Hepatic stellate cell (primary cell): ENCODE results near the gene GRIP1.

Source experiments
- DNase-seq: peaks from one replicate; pipeline ENCODE4 v3.0.0; 2011; ENCODE audit warnings: low spot score

Gene GRIP1

GRCh38 chr12:66598079-66598478, 80.8 kb downstream of the GRIP1 start:
- no peak for DNase-seq

- DNase-seq: no peak
Observed at GRCh38 chr12:66596199-66596598, 82.7 kb downstream of the GRIP1 start.

DNA sequence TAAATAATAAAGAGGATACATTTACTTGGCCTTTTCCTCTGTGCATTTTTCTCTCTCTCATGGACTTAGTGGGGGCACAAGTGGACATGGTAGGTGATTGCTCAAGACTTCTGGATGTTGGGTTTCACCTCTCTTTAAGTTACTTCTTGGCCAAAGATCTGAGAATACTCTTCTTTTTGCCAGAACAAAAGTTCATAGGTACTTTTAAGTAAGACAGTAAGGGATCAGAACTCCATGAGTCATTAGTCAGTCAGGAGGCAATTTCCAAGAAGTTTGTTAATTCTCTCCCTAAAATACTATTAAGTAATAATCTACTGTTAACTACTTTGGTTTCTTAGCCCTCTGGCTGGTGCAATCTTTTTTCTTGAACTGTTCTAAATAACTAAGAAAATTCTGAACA, 84.2 kb downstream of the GRIP1 start:
- DNase-seq: no peak

DNA sequence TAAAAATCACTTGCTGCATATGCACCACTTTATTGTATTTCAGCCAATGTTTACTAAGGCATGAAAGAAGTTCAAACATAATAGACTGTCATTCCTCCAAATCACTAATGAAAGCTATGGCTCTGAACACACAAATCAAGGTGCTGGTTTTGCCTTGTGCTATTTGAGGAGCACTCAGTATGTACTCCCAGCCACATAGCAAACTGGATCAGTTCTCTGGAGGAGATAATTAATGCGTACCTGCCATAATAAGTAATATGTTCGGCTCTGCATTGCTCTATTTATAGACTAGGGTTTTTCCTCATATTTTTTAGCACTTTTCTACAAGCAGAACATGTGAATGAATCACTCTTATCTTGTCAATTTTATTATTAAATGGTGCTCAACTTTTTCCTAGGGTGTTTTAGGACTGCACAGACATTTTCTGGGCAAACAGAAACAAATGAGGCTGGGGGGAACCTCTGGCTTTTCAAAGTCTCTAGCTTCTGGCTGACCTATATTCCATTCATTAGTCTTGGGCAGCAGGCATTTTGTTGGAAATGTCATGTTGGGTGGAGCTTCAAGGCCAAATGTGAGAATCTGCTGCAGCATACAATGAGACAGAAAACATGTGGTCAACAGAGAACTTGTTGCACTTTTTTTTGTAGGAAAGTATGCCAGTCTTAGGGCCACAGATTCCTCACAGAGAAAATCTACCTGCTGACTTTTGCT, 88.4 kb downstream of the GRIP1 start:
- DNase-seq: no peak

GRCh38 chr12:66589095-66589494, 89.8 kb downstream of the GRIP1 start:
- no peak for DNase-seq

DNA sequence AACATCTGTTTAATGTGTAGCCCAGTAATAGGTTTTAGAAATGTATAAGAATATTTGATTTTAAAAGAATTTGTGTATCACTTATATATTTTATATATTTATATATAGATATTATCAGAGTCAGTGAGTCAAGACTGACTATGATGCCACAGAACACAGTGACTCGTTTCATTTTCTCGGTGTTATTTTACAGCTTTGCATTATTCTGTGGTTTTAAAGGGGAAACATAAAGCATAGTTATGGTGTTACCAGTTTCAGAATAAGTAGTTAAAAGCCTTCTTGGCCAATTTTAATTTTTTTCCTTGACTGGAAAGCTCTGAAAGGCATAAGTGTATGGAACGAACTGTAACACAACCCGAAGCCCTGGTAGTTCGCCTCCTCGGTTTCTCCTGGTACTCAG, 91.0 kb downstream of the GRIP1 start:
- no peak for DNase-seq

GRCh38 chr12:66584673-66585072, 94.2 kb downstream of the GRIP1 start:
- DNase-seq: no peak

DNA sequence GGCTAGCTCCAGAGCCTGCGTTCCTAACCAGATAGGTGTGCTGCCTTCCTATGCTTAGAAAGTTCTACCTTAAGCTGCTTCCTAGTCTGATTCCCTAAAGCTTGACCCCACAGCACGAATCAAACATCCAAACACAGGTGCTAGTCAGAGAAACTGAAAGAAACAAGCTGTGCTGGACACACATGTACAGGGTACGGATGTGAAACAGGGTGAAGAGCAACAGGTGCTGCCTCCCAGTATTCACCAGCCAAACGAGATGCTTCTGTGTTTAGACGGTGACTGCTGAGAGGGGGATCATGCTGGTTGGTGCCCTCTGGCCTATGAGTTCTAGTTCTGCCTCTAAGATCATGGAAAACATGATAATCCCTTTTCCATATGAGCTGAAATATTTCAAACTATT, 105.3 kb downstream of the GRIP1 start:
- no peak for DNase-seq

- no peak for DNase-seq
Observed at GRCh38 chr12:66572845-66573244, 106.0 kb downstream of the GRIP1 start.

GRCh38 chr12:66571361-66571915, 107.4 kb downstream of the GRIP1 start:
- no peak for DNase-seq

DNA sequence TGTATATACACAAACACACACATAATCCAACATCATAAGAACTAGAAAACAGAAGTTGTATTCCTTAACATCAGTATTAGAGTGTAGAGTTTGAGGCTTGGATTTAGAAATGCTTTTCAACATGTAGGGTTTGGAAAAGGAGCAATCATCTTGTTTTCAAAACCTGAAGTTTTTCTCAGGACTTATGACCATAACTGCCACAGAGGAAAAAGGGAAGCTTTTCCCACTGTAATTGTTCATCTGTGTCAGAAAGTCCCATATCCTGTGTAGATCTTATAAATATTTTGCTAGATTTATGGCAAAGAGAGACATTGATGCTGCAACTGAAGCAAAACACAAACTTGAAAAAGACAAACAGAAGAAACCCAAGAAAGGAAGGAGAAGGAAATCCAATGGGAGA, 115.7 kb downstream of the GRIP1 start:
- DNase-seq: no peak

DNA sequence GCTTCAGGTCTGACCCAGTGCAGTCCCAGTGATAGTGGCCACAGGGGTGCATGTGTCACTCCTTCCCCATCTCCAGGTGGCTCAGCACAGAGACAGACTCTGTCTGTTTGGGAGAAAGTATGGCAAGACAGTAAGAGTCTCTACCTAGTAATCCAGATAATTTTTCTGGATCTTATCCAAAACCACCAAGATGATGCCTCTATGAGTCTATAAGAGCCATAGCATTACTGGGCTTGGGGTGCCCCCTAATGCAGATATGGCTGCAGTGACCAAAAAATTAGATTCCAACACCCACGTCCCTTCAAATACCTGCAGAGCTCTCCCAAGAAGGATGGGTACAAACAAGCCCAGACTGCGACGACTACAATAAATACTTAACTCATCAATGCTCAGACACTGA, 123.8 kb downstream of the GRIP1 start:
- DNase-seq: no peak

- DNase-seq: no peak
Observed at GRCh38 chr12:66552716-66553115, 126.2 kb downstream of the GRIP1 start.

DNA sequence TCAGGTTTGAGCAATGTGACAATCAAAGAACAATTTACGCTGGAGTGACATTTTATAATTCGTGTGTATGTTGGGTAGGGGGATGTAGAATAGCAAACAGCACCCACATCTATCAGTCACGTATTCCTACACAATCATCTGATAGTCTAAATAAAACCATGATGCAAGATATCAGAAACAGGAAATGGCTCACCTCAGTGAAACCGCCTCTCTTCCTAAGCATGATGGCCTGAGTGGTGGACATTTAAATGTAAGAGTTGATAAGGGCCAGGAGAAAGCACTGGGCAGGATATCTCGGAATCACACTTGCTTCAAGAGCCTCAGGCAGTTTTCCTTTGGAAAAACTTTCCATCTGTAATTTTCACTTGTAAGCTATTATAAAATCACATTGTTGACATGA, 128.2 kb downstream of the GRIP1 start:
- DNase-seq: no peak

DNA sequence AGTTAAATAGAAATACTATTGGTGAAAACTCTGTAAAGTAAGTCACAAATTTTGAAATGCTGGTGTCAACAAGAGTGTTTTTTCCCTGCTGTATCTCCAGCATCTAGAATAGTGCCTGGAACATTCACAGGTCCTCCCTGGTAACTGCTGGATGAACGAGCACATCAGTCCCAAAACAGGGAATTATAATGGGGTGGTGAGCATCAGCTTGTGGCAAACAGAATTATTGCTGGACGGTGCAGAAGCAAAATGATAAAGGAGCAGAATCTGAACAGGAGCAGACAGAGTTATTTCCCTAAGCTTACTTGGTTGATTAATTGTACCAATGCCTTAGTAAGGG, 129.9 kb downstream of the GRIP1 start:
- DNase-seq: no peak

DNA sequence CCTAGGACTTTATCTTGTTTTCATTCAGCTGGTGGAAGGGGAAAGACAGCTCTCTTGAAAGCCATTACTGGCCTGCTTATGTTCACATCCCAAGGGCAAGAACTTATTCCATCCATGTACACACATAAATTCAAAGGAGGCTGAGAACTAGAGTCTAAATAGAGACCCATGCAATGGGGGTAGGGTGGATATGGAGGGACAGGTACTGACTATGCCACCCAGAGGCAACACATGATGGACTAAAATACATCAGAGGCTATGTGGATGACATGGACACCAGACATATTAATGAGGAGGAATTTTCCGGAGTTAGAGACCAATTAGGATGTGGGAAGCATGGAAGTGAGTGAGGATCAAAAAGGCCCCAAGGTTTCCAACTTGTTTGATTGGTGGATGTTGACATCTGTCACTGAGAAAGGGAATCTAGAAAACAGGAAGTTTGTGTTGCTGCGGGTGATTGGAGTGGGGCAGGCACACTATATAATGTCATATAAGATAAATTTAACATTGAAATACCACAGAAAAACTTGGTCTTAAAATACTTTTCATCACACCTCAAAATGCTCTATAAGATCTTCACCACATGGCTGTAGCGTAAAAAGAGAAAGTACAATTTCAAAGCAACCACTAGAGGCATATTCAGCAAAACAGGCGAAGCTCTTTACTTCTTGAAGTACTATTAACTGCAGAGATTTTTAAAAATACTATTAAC, 130.4 kb downstream of the GRIP1 start:
- DNase-seq: no peak

DNA sequence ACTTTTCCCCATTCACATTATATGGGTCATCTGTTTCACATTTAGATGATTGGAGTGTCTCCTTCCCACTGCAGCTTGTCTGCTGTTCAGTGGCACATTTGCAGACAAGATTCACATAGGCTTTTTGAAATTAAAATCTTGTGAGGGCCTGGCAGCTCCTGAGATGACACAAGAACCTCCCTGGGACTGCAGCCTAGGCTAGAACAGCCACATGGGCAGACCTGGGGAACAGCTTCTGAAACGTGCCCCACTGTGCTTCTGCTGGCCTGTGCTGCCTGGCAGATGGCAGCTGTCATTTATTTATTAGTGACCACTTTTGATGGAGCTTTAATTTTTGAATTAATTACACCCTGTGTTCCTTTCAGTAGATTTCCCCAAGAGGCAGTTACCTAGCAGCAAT, 137.4 kb downstream of the GRIP1 start:
- no peak for DNase-seq

- no peak for DNase-seq
Observed at GRCh38 chr12:66539431-66539830, 139.4 kb downstream of the GRIP1 start.

DNA sequence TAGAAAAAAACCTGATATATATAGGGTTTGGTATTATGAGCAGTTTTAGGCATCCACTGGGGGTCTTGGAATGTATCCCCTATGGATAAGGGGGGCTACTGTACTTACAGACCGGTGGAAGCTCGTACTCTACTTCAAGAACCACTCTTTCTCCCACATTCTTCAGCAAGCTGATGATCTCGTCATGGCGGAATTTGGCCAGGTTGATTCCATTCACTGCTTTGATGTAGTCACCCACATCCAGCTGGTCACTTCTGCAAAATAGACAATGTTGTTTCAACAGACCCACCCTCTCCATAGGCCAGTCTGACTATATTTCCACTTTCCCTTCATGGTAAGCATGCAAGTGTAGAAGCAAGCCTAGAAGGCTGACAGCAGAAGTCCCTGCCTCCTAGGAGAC, 139.9 kb downstream of the GRIP1 start:
- DNase-seq: no peak

DNA sequence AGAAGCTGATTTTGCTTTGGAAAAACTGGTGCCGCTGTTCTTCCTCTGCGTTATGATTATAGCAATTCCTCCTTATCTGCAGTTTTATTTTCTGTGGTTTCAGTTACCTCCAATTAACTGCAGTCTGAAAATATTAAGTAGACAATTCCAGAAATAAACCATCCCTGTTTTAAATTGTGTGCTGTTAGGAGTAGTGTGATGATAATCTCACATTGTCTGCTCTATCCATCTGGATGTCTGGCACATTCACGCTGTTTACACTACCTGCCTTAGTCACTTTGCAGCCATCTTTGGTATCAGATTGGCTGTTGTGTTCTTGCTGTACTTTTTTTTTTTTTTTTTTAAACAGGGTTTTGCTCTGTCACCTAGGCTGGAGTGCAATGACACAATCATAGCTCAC, 141.0 kb downstream of the GRIP1 start:
- no peak for DNase-seq

DNA sequence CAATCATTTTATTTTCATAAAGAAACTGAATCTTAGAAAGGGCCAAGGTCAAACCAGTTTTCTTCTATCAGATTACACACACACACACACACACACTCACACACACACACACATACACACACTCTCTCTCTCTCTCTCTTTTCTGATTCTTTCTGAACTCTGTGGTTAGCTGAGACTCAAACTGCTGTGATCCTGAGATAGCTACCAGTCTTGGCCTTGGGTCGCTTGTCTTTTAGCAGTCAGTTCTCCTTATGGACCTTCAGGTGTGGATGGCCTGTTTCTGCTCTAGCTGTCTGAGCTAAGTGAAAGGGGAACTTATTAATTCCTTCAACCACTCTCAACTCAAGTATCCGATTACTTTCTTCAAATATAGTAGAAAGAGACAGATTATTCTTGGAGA, 145.1 kb downstream of the GRIP1 start:
- DNase-seq: no peak

DNA sequence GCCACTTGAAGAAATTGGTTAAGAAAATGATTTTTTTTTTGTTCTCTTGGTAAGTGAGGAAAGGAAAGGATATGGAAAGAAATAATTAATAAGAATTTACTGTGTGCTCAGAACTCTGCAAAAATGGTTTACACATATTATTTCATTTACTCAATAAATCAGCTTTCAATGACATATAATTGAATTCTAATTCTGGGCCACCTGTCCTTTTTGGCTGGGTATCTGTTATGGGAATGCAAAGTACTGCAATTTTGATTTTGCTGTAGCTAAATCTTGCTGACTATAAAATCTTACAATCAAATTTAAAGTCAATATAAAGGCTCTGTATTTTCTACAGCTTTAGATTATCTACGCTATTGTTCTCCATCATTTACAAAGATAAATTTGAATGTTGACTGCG, 147.1 kb downstream of the GRIP1 start:
- DNase-seq: no peak

- DNase-seq: no peak
Observed at GRCh38 chr12:66529934-66530333, 148.9 kb downstream of the GRIP1 start.

- no peak for DNase-seq
Observed at GRCh38 chr12:66516561-66516960, 162.3 kb downstream of the GRIP1 start.
